ENCODE results near the gene IFNE.

- TF ChIP-seq, protein P1, sequence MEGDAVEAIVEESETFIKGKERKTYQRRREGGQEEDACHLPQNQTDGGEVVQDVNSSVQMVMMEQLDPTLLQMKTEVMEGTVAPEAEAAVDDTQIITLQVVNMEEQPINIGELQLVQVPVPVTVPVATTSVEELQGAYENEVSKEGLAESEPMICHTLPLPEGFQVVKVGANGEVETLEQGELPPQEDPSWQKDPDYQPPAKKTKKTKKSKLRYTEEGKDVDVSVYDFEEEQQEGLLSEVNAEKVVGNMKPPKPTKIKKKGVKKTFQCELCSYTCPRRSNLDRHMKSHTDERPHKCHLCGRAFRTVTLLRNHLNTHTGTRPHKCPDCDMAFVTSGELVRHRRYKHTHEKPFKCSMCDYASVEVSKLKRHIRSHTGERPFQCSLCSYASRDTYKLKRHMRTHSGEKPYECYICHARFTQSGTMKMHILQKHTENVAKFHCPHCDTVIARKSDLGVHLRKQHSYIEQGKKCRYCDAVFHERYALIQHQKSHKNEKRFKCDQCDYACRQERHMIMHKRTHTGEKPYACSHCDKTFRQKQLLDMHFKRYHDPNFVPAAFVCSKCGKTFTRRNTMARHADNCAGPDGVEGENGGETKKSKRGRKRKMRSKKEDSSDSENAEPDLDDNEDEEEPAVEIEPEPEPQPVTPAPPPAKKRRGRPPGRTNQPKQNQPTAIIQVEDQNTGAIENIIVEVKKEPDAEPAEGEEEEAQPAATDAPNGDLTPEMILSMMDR (conservative IDR thresholded peaks at IDR 0.05; ENCODE audit: low read length), result no peak
- no peak for TF ChIP-seq EZH2phosphoT487 (IDR thresholded peaks at IDR 0.05; ENCODE audit: borderline replicate concordance, low read depth, low read length)
Measured at GRCh38 chr9:21510806-21511205, 28.7 kb upstream of the IFNE start.
